ENCODE data around the gene PPP3R1.
A peak's percentile ranks its signal among the peaks of the same experiment; 100 is the strongest.

Gene PPP3R1

GRCh38 chr2:68189991-68190784, 62.1 kb downstream of the PPP3R1 start:
- Histone ChIP-seq H4K20me1 (ENCODE audit: insufficient read depth, low read length) (peaks cover 4% of the 10 kb centered on the region; the same call in 1 of the 2 replicates), H3K79me2 (ENCODE audit: insufficient read depth, low read length) (peaks cover 72% of the 10 kb centered on the region), H3K36me3 (ENCODE audit: insufficient read depth, low read length) (peaks cover 30% of the 10 kb centered on the region; the same call in 1 of the 2 replicates), H3K27me3 (ENCODE audit: insufficient read depth, low read length) (no peaks in the 10 kb centered on the region), H3K27ac (ENCODE audit: low read depth, low read length, poor library complexity, severe bottlenecking) (peak overlapping the region; percentile 15), H3K9me3 (ENCODE audit: low read length) (no peaks in the 10 kb centered on the region), H3K4me3 (ENCODE audit: low read depth, low read length, poor library complexity, severe bottlenecking) (peak overlapping the region; percentile 0), H3K9ac (ENCODE audit: low read length) (peak overlapping the region; percentile 4; the same call in 1 of the 2 replicates), H2AFZ (ENCODE audit: low read length) (no peak overlapping the region), H3K4me1 (ENCODE audit: insufficient read depth, low read length, severe bottlenecking) (peaks cover 30% of the 10 kb centered on the region), H3K9me2 (ENCODE audit: low read depth, low read length) (no peaks in the 10 kb centered on the region), H3F3A (ENCODE audit: insufficient read depth, low read length) (no peaks in the 10 kb centered on the region), H3K4me2 (ENCODE audit: low read length) (peak overlapping the region; percentile 39)
- TF ChIP-seq EZH2 (IDR thresholded peaks at IDR 0.05; ENCODE audit: borderline replicate concordance, low read length) (no peak), CTCF (IDR thresholded peaks at IDR 0.05; ENCODE audit: low read length) (no peak)

DNA sequence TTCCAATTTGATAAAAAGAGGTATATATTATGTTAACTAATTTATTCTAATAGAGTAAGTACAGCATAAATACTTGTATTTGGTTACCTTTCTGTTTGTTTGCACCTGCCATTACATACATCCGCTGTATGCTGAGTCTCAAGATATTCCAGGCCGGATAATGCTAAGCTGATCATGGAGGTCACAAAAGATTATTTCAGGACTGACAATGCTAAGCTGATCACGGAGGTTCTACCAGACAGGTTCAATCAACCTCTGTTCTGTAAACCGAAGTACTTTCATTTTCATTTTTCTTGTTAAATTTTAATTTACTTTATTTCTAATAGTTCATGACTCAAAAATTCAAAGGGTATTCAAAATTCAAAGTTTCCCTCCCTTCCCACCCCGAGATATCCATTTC, 63.5 kb downstream of the PPP3R1 start:
- no peak overlapping the region for H3K4me2 ChIP-seq (ENCODE audit: low read length)
- H3K36me3 ChIP-seq (ENCODE audit: insufficient read depth, low read length) = peaks cover 34% of the 10 kb centered on the region; the same call in 1 of the 2 replicates
- no peaks in the 10 kb centered on the region for H3K9me3 ChIP-seq (ENCODE audit: low read length)
- H3K27ac ChIP-seq (ENCODE audit: low read depth, low read length, poor library complexity, severe bottlenecking) = no peak overlapping the region
- TF ChIP-seq CTCF (IDR thresholded peaks at IDR 0.05; ENCODE audit: low read length) = no peak
- TF ChIP-seq EZH2 (IDR thresholded peaks at IDR 0.05; ENCODE audit: borderline replicate concordance, low read length) = no peak
- peaks cover 30% of the 10 kb centered on the region for H3K4me1 ChIP-seq (ENCODE audit: insufficient read depth, low read length, severe bottlenecking)
- H3F3A ChIP-seq (ENCODE audit: insufficient read depth, low read length) = no peaks in the 10 kb centered on the region
- no peak overlapping the region for H3K9ac ChIP-seq (ENCODE audit: low read length)
- no peak overlapping the region for H3K4me3 ChIP-seq (ENCODE audit: low read depth, low read length, poor library complexity, severe bottlenecking)
- no peak overlapping the region for H2AFZ ChIP-seq (ENCODE audit: low read length)
- H3K79me2 ChIP-seq (ENCODE audit: insufficient read depth, low read length) = peaks cover 58% of the 10 kb centered on the region
- no peaks in the 10 kb centered on the region for H3K9me2 ChIP-seq (ENCODE audit: low read depth, low read length)
- no peaks in the 10 kb centered on the region for H3K27me3 ChIP-seq (ENCODE audit: insufficient read depth, low read length)
- H4K20me1 ChIP-seq (ENCODE audit: insufficient read depth, low read length) = no peaks in the 10 kb centered on the region; the same call in 1 of the 2 replicates

DNA sequence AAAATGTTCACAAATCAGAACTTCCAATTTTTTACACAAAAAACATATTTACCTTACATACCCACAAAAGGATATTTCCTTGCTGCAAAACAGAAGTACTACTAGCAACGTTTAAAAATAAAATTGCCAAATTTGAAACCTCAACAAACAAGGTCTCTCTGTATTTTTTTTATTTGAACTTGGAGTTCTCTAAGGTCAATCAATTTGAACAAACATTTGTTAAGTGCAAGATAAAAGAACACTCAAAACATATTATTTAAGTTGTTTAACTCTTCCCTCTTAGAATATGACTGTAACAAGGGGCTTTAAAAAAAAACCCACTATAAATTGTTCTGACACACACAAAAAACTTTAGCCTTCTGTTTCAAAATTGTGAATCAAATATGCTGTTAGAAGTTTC, 65.0 kb downstream of the PPP3R1 start:
- Histone ChIP-seq H3K9me2 (ENCODE audit: low read depth, low read length) (no peaks in the 10 kb centered on the region), H3K9me3 (ENCODE audit: low read length) (no peaks in the 10 kb centered on the region), H3K4me1 (ENCODE audit: insufficient read depth, low read length, severe bottlenecking) (peaks cover 30% of the 10 kb centered on the region), H3K4me3 (ENCODE audit: low read depth, low read length, poor library complexity, severe bottlenecking) (no peak overlapping the region), H4K20me1 (ENCODE audit: insufficient read depth, low read length) (no peaks in the 10 kb centered on the region; the same call in 1 of the 2 replicates), H3K36me3 (ENCODE audit: insufficient read depth, low read length) (peaks cover 48% of the 10 kb centered on the region; the same call in 1 of the 2 replicates), H2AFZ (ENCODE audit: low read length) (no peak overlapping the region), H3K79me2 (ENCODE audit: insufficient read depth, low read length) (peaks cover 43% of the 10 kb centered on the region), H3K4me2 (ENCODE audit: low read length) (no peak overlapping the region), H3K27ac (ENCODE audit: low read depth, low read length, poor library complexity, severe bottlenecking) (no peak overlapping the region), H3K9ac (ENCODE audit: low read length) (no peak overlapping the region), H3K27me3 (ENCODE audit: insufficient read depth, low read length) (no peaks in the 10 kb centered on the region), H3F3A (ENCODE audit: insufficient read depth, low read length) (no peaks in the 10 kb centered on the region)
- TF ChIP-seq EZH2 (IDR thresholded peaks at IDR 0.05; ENCODE audit: borderline replicate concordance, low read length) = no peak
- TF ChIP-seq CTCF (IDR thresholded peaks at IDR 0.05; ENCODE audit: low read length) = no peak

All from OCI-LY1 (cell line).